ENCODE measurements around the gene KCNC1. TPM values are rescaled to one million over a fixed set of nuclear protein-coding genes. Genes with fewer than 3 reads are reported as not detected.

Gene KCNC1
- total and polyA plus RNA-seq, 2 of the 4 experiments (the other 2 are of a cell fraction), result 0.03 TPM; not detected in 1

DNA sequence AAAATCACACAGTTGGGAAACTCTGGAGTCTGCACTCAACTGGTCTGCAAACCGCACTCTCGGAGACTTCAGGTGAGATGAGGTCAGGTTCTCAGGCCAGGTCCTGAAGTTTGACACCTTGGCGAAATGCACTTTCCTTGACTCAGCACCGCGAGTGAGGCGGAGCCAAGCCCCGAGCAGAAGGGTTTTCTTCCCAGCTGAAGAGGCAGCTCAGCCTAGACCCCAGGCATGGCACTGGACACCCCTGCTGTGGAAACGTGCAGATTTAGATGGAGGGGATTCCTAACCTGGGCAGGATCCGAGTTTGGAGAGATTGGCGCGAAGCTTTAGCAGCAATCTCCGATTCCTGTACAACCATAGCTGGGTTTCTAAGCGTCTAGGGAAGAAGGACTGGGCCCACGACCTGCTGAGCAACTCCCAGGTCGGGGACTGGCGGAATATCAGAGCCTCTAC is 16.0 kb upstream of the KCNC1 start:
- Histone ChIP-seq H3K9me3 (ENCODE audit: control insufficient read depth, insufficient read depth, low read length) (no peaks in the 10 kb centered on the region), H3K27me3 (ENCODE audit: control insufficient read depth, insufficient read depth, low read length) (peaks cover 76% of the 10 kb centered on the region), H2BK5ac (ENCODE audit: low read depth, low read length, poor library complexity, severe bottlenecking) (no peak overlapping the region), H3K27ac (ENCODE audit: insufficient read depth, low read length) (no peak overlapping the region), H2AK9ac (replicated peaks; ENCODE audit: low read depth, low read length, poor library complexity) (no peak overlapping the region), H4K91ac (ENCODE audit: insufficient read depth, low read depth, low read length) (no peak overlapping the region), H2AFZ (replicated peaks; ENCODE audit: low read length, poor library complexity) (no peak overlapping the region), H4K20me1 (ENCODE audit: insufficient read depth, low read length) (no peaks in the 10 kb centered on the region), H3K4ac (ENCODE audit: low read depth, low read length) (no peak overlapping the region), H2BK15ac (ENCODE audit: low read depth, low read length) (no peak overlapping the region), H3K9ac (ENCODE audit: low read depth, low read length) (no peak overlapping the region), H3K23ac (ENCODE audit: low read depth, low read length) (no peak overlapping the region), H3K18ac (ENCODE audit: low read depth, low read length) (no peak overlapping the region), H3K14ac (replicated peaks; ENCODE audit: low read depth, low read length) (no peak overlapping the region), H2BK20ac (ENCODE audit: low read depth, low read length) (no peak overlapping the region), H3K4me1 (ENCODE audit: control insufficient read depth, insufficient read depth, low read length) (no peaks in the 10 kb centered on the region), H2AK5ac (ENCODE audit: low read depth, low read length) (no peak overlapping the region), H4K8ac (ENCODE audit: low read depth in 2 of 2, low read length in 2 of 2) (no peak overlapping the region), H3K9me1 (ENCODE audit: insufficient read depth, low read length) (no peaks in the 10 kb centered on the region), H3K56ac (ENCODE audit: extremely low read depth, insufficient read depth, low read length) (no peak overlapping the region), H2BK120ac (ENCODE audit: low read depth, low read length) (no peak overlapping the region), H3K4me2 (ENCODE audit: low read depth, low read length) (no peak overlapping the region), H4K5ac (ENCODE audit: low read depth, low read length) (no peak overlapping the region), H3K79me1 (ENCODE audit: low read depth in 1 of 2, low read length in 2 of 2) (no peaks in the 10 kb centered on the region), H3K4me3 (ENCODE audit: insufficient read depth, low read depth, low read length) (no peak overlapping the region), H3K36me3 (ENCODE audit: control insufficient read depth, insufficient read depth, low read length) (no peaks in the 10 kb centered on the region)
- intact Hi-C loops (cut with micrococcal nuclease) (no loop called here), dilution Hi-C loops (cut with HindIII; ENCODE audit: low sequenced_read_pairs, unreplicated experiment) (no loop called here), in situ Hi-C loops (cut with MboI; ENCODE audit: low sequenced_read_pairs) (no loop called here)
- WGBS, 2 experiments (ENCODE audit: extremely low coverage in 2 of 2, insufficient read length in 1 of 2), result 5% methylated on average over 4 of the region's 16 CpGs; no CpG with 5 or more reads in 1 of the 2 experiments
- ATAC-seq (ENCODE audit: low read depth) (no peak), DNase-seq (no peak)
- BruUV-seq (replicated peaks), result no TSS peak
- POLR2A ChIA-PET (ENCODE audit: unreplicated experiment), result no interaction called here
- CTCF ChIA-PET, result interaction anchor here (1.1 to 1.5 kb wide), 2 partner anchors 13 to 120 kb away, joined by 3 to 5 read pairs; no protein-coding TSS in a partner anchor
- TF ChIP-seq FOS (IDR thresholded peaks at IDR 0.05; ENCODE audit: low read depth, low read length), result no peak
- TF ChIP-seq POLR2A (IDR thresholded peaks at IDR 0.05; ENCODE audit: low read depth, low read length), result no peak
- no peak for TF ChIP-seq MXI1 (IDR thresholded peaks at IDR 0.05; ENCODE audit: borderline replicate concordance, low read depth, low read length)
- TF ChIP-seq CEBPB (IDR thresholded peaks at IDR 0.05; ENCODE audit: low read depth, low read length), result no peak
- TF ChIP-seq CHD1 (IDR thresholded peaks at IDR 0.05; ENCODE audit: low read depth, low read length), result no peak
- TF ChIP-seq, protein P1, sequence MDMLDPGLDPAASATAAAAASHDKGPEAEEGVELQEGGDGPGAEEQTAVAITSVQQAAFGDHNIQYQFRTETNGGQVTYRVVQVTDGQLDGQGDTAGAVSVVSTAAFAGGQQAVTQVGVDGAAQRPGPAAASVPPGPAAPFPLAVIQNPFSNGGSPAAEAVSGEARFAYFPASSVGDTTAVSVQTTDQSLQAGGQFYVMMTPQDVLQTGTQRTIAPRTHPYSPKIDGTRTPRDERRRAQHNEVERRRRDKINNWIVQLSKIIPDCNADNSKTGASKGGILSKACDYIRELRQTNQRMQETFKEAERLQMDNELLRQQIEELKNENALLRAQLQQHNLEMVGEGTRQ (IDR thresholded peaks at IDR 0.05; ENCODE audit: low read depth, low read length), result no peak
- TF ChIP-seq SMC3 (IDR thresholded peaks at IDR 0.05; ENCODE audit: low read depth, low read length), result no peak
- no peak for TF ChIP-seq MAFK (IDR thresholded peaks at IDR 0.05; ENCODE audit: low read depth, low read length)
- no peak for TF ChIP-seq NFE2L2 (IDR thresholded peaks at IDR 0.05; ENCODE audit: low read depth, low read length)
- no peak for TF ChIP-seq CTCF (conservative IDR thresholded peaks at IDR 0.05; ENCODE audit: low read depth, low read length)
- no peak for TF ChIP-seq RCOR1 (IDR thresholded peaks at IDR 0.05; ENCODE audit: insufficient replicate concordance, low read length)
- no peak for TF ChIP-seq RAD21 (IDR thresholded peaks at IDR 0.05; ENCODE audit: low read length)
